ENCODE data around the gene RRP9.

RRP9 gene

DNA sequence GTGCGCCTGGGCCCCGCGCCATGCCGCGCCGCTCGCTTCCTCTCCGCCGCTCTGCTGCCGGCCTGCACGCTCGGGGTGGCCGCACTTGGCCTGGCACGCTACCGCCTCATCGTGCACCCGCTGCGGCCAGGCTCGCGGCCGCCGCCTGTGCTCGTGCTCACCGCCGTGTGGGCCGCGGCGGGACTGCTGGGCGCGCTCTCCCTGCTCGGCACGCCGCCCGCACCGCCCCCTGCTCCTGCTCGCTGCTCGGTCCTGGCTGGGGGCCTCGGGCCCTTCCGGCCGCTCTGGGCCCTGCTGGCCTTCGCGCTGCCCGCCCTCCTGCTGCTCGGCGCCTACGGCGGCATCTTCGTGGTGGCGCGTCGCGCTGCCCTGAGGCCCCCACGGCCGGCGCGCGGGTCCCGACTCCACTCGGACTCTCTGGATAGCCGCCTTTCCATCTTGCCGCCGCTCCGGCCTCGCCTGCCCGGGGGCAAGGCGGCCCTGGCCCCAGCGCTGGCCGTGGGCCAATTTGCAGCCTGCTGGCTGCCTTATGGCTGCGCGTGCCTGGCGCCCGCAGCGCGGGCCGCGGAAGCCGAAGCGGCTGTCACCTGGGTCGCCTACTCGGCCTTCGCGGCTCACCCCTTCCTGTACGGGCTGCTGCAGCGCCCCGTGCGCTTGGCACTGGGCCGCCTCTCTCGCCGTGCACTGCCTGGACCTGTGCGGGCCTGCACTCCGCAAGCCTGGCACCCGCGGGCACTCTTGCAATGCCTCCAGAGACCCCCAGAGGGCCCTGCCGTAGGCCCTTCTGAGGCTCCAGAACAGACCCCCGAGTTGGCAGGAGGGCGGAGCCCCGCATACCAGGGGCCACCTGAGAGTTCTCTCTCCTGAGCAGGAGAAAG, 14.4 kb upstream of the RRP9 start:
- DNase-seq (ENCODE audit: low read depth in 2 of 2) = peak in 1 of 2 donors; percentile 31

DNA sequence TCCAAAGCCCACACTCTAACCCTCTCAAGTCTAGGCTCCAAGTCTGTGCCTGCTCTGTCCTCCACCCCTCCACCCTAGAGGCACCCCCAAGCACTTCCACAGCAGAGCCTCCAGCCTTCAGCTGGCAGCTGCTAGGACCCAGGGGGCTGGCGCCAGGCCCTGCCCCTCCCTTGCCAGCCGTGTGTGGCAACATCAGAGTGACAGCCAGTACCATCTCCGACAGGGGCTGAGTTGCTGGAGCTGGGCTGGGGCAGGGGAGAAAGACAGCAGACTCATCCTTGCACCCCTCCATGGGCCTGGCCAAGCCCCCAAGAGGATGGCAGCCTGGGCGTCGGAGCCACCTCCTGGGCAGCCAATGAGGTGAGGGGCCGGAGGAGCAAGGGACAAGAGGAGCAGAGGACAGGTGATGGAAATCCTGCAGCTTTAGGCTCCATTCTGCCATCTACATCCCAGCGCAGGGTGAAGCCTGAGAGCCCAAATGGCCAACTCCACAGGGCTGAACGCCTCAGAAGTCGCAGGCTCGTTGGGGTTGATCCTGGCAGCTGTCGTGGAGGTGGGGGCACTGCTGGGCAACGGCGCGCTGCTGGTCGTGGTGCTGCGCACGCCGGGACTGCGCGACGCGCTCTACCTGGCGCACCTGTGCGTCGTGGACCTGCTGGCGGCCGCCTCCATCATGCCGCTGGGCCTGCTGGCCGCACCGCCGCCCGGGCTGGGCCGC, 13.6 kb upstream of the RRP9 start, which contains the start of gene GPR62:
Gene GPR62 (plus strand): TSS at position 207 of the 718 bp plus-strand sequence. CDS start 272 bp downstream, at position 479.
- DNase-seq (ENCODE audit: low read depth in 2 of 2) = no peak

DNA sequence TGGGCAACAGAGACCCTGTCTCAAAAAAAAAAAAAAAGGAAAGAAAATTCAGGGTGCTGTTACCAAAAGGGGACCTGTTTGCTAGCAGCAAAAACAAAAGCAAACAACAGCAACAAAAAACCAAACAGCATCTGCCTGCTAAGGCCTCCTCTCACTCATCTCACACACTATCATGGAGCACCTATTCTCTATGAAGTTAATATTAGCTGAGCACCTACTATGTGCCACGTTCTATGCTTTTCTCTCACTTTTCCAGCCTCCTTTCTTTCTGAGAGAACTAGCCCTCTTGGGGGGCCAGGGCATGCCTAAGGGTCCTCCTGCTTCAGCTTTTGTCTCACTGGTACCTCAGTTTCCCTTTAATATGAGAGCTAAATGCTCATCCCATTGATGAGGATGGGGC, 13.0 kb upstream of the RRP9 start:
- DNase-seq (ENCODE audit: low read depth in 2 of 2) = no peak

DNA sequence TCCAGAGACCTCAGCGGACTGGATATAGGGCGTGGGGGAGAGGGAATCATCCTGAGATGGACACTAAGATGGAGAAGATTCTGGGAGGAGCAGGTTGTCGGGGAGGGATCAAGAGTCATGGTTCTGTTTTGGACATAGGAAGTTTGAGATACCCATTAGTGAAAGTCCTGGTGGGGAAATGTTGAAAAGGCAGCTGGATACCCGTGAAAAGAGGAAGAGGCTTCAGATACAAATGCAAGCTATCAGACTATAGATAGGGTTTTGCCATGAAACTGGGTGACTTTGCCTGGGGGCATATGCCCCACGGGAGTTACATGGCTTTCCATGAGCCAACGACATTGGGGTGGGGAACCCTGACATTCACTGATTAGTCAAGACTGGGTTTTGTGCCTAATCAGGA, 12.4 kb upstream of the RRP9 start:
- no peak for DNase-seq (ENCODE audit: low read depth in 2 of 2)

DNA sequence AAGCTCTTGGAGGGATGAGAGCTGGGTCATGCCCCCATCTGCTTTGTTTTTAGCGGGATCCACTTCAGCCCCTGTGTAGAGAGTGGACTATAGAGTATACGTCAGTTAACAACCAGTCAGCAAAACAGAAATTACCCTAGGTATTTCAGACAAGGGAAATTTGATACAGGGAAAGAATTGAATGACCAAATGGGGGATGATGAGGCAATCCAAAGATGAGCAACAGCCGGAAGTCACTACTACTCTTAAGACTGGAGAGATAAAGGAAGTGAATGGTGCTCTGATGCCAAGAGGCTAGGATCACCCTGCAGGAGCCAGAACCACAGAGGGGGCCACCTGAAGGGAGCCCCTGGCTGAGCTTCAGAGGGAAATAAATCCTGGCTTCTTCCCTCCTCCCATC, 11.7 kb upstream of the RRP9 start:
- no peak for DNase-seq (ENCODE audit: low read depth in 2 of 2)

DNA sequence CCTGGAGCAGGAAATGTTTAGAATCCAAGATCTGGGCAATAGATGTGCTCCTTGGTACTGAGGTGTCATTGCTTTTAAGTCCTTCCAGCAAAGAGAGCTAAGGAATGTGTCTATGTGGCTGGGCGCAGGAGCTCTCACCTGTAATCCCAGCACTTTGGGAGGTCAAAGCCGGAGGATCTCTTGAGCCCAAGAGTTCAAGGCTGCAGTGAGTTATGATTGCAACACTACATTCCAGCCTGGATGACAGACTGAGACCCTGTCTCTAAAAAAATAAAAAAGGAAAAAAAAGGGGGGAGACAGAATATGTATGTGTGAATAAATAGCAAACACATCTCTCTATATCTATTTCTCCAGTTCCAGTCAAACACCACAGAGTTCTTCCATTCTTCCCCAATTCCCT, 9.2 kb upstream of the RRP9 start:
- no peak for DNase-seq (ENCODE audit: low read depth in 2 of 2)

DNA sequence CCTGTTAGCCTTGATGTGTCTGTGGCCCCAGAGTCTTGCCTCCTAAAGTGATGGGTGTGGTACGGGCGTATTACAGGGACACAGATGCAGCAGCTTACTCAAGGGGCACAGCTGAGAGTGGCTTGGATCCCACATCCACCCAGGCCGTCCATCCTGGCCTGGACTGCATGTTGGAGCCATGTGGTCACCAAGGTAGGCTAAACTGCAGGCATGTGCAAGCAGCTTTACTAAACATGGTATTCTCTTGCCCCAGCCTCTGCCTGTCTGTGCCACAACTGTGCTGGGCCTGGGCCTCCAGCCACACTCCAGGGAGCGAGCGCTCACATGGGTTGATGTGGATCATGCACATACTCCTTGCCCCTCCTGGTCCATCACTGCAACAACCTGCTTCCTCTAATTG, 7.4 kb upstream of the RRP9 start:
- no peak for DNase-seq (ENCODE audit: low read depth in 2 of 2)

DNA sequence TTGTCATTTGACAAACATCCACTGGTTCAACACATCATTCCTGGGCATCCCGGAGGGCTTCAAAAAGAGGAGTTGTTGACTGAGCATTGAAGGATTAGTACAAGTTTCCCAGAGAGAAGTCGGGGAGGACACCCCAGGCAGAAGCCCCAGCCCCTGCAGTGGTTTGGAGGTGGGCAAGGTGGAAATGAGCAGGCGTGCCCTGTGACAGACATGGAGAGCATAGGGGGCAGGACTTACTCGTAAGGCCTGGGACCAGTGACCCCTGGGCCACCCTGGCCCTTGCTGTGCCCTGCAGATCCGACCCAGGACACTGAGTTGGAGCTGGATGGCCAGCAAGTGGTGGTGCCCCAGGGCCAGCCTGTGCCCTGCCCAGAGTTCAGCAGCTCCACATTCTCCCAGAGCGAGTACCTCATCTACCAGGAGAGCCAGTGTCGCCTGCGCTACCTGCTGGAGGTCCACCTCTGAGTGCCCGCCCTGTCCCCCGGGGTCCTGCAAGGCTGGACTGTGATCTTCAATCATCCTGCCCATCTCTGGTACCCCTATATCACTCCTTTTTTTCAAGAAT, 6.4 kb upstream of the RRP9 start:
- DNase-seq (ENCODE audit: low read depth in 2 of 2) = no peak

DNA sequence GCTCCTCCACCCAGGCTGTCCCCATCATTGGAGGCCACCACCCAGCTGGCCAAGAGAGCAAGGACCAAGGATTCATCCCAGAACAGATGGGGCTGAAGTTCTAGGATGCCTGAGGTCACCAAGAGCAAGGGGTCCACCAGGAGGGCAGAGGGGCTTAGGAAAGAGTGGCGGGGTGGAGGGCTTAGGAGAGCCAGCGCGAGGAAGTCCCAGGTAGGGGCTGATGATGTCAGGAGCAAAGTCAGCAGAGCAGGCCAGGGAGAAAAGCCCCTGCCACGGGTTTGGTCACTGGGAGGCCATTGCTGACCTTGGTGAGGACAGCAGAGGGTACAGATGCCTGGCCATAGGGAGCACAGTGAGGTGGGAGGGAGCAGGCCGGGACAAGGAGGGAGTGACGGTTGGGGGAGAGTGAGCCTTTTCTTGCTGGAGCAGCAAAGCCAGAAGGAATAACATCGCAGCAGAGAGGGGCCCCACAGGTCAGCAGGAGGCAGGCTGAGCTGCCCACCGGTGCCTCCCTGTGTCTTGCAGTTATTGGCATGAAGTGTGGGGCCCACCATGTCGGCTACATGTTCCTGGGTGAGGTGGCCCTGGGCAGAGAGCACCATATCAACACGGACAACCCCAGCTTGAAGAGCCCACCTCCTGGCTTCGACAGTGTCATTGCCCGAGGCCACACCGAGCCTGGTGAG, 5.7 kb upstream of the RRP9 start:
- DNase-seq (ENCODE audit: low read depth in 2 of 2) = no peak

DNA sequence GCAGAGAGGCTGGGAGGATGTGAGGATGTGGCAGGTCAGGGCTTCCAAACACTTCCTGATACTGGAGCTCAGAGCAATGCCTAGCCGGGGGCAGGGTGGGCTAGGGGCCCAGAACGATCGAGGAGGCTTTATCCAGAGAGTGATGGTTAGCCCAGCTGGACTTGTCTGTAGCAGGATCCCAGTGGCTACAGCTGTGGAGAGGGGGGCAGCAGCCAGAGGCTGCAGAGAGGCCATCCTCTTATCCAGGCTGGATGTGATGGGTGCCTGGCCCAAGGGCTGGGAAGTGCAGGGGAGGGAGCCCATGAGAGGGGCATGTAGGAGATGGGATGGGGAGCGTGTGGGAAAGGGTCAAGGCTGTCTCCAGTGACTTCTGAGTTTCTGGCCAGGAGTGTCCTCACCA, 5.1 kb upstream of the RRP9 start:
- DNase-seq (ENCODE audit: low read depth in 2 of 2) = no peak

DNA sequence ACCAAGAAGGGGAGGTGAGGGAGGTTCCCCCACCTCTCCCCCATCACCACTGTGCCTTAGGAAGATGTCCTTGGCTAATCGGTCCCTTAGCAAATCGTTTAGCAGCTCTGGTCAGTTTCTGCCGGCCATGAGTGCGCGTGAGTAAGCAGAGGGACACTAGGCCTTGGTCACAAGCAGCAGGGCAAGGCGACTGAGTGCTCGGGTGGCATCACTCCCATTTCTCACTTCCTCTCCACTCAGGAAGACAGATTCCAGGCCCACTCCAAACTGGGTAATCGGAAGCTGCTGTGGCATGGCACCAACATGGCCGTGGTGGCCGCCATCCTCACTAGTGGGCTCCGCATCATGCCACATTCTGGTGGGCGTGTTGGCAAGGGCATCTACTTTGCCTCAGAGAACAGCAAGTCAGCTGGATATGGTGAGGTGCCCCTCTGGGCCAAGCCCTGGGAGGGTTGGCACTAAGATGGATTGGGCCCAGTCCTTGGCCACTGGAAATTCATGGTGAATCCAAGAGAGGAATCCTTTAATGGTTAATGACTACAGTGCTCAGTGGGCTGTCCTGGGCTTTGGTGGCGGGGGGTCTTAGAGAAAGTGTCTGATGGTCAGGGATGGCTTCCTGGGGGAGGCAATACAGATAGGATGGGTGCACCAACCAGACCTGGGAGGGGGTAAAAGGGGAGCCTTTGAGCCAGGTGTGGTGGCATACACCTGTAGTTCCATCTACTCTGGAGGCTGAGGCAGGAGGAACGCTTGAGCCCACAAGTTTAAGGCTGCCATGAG, 4.4 kb upstream of the RRP9 start:
- no peak for DNase-seq (ENCODE audit: low read depth in 2 of 2)

DNA sequence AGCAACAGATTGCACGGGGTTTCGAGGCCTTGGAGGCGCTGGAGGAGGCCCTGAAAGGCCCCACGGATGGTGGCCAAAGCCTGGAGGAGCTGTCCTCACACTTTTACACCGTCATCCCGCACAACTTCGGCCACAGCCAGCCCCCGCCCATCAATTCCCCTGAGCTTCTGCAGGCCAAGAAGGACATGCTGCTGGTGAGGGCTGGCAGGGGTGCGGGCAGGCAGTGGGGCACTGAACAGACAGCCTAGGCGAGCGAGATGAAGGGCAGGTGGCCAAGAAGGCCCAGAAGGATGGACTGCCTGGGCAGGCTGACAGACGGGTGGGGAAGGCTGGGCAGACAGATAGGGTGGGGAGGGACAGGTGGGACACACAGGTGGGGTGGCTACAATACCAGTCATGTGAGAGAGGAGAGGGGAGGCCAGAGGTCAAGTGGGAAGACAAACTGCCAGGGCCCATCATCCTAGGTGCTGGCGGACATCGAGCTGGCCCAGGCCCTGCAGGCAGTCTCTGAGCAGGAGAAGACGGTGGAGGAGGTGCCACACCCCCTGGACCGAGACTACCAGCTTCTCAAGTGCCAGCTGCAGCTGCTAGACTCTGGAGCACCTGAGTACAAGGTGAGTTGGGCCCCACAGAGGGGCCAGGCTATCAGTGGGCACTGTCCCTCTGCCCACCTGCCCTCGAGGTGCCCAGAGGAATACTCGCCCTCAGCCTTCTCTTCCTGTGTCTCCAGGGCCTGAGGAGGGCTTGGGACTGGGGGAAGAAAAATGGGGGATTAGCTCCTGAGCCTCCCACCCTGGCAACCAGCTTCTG, 3.5 kb upstream of the RRP9 start:
- DNase-seq (ENCODE audit: low read depth in 2 of 2) = no peak

DNA sequence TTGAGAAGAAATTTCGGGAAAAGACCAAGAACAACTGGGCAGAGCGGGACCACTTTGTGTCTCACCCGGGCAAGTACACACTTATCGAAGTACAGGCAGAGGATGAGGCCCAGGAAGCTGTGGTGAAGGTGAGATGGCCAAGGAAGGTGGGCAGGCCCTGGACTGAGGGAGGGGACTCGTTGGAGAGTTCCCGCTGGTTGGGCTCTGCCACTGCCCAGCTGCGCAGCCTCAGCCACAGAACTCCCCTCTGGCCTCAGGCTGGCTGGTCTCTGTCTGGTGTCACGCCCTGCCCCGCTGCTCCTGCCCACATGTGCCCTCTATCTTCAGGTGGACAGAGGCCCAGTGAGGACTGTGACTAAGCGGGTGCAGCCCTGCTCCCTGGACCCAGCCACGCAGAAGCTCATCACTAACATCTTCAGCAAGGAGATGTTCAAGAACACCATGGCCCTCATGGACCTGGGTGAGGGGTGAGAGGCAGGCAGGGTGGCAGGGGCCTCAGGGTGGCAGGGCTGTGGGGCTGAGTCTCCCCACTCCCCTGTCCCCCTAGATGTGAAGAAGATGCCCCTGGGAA, 2.8 kb upstream of the RRP9 start:
- no peak for DNase-seq (ENCODE audit: low read depth in 2 of 2)

DNA sequence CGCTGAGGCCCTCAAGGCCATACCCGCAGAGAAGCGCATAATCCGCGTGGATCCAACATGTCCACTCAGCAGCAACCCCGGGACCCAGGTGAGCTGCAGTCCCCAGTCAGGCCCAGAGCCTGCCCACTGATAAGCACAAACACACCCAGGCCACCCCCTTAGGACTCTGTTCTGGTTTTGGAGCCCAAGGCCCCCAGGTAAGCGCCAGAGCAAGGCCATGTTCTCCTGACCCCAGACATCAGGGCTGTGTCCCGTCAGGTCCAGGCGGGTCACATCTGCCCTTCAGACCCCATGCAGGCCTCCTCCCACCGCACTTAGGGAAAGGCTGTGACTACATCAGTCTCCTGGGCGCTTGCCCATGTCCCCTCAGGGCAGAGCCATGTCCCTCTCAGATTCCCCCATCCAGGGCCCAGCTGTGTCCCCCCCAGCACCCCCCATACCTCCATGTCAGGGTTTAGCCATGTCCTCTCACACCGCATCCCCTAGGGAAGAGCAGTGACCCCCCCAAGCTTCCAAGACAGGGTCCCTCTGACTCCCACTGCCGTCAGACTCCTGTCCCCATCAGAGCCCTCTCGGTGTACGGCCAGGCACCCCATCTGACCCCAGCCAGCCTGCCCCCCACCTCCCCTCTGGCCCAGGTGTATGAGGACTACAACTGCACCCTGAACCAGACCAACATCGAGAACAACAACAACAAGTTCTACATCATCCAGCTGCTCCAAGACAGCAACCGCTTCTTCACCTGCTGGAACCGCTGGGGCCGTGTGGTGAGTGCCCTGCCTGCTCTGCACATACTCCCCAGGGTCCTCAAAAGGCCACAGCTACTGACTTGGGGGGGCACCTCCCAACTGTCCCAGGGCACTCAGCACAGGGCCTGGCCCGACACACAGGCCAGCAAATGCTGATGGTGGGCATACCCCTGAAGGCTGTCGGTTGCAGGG, 2.0 kb upstream of the RRP9 start:
- no peak for DNase-seq (ENCODE audit: low read depth in 2 of 2)

DNA sequence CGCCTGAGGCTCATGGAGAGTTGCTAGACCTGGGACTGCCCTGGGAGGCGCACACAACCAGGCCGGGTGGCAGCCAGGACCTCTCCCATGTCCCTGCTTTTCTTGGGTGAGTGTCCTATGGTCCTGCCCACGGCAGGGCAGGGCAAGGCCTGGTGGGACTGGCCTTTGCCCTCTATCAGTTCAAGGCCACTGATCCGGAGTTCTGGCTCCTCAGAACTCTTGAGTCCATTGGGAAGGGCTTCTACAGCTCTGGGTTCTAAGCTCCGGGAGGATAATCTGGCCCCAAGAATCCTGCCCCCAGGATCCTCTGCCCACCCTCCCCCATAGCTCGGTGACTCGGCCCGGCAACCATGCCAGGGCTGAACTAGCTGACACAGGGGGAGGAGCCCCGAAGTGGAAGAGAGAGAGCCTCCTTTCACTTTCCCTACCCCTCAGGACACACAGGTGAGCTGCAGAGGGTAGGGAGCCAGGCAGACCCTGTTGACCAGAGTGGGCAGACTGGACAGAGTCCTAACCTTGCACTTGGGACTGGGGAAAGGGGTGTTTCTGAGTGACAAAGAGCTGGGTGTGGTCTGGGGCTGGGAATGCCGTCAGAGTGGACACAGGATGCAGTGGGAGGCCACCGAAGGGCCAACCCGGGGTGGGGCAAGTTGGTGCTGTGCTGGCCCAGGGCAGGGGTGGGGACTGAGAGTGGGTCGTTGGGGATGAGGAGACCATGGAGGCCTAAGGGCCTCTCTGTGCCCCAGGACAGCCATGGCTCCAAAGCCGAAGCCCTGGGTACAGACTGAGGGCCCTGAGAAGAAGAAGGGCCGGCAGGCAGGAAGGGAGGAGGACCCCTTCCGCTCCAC, 1.1 kb upstream of the RRP9 start:
- DNase-seq (ENCODE audit: low read depth in 2 of 2) = peak; percentile 37 to 48

DNA sequence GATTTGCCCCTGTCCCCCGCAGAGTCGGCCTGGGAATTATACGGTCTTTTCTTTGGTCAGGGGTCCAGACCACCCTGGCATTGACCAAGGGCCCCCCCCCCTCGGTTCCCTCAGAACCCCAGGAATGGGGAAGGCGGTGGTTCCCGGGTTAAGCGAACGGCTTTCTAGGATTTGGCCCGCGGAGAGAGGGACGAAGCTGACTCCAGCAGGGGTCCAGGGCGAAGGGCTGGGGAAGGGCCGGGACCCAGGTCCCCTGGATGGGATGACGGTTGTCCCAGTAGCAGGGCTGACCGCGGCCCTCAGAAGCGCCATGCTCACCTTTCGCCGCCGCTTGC, 274 bp downstream of the RRP9 start:
- no peak for DNase-seq (ENCODE audit: low read depth in 2 of 2)

DNA sequence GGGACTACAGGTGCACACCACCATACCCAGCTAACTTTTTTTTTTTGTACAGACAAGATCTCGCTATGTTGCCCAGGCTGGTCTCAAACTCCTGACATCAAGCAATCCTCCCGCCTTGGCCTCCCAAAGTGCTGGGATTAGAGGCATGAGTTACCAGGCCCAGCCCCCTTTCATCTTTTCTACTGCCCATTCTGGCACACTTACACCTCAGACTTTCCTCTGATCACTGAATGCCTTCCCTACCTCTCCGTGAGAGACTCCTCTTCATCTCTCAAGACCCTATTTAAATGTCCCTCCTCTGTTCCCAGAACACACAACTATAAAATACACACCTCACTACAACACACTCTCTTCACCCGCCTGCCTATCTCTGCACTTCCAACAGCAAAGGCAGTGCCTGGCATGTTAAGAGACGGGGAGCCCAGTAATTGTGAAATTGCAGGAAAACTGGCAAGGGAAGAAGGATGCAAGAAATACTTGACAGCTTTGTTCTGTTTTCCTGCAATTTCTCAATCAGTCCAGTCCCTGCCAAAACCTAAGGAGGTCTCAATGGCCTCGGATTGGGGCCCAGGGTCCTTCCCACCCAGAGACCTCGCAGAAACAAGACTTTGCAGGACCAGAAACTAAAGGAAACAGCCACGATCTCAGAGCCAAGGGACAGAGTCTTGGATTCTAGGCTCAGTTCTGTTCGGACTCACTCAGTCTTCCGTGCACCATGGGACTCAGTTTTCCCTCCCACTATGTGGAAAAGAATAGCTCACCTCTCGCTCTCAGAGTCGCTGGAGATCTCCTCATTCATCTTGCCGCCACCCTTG, 849 bp downstream of the RRP9 start:
- DNase-seq (ENCODE audit: low read depth in 2 of 2) = no peak

Measured in stimulated activated CD4-positive, alpha-beta T cell treated with anti-CD3 and anti-CD28 coated beads, Interleukin-1b, Interleukin-23, amount 100 ng/mL, for 4 hours (primary cell).